HepG2 (cell line): ENCODE results near the gene MAMSTR. TPM values are rescaled to one million over a fixed set of nuclear protein-coding genes. Genes with fewer than 3 reads are reported as not detected.

Source experiments
- ARHGAP35 ChIP-seq: sonication (generic); formaldehyde crosslinking; IDR thresholded peaks from 2 replicates; pipeline ENCODE4 v1.9.0; 2022; ENCODE audit warnings: mild to moderate bottlenecking, inconsistent platforms, moderate library complexity, missing genetic modification reagents, borderline replicate concordance
- ARID2 ChIP-seq: sonication (generic); formaldehyde crosslinking; IDR thresholded peaks from 2 replicates; pipeline ENCODE4 v1.8.1; 2022; ENCODE audit warnings: mild to moderate bottlenecking, missing genetic modification reagents, borderline replicate concordance
- ASH2L ChIP-seq: fragments of 300-600, 200-600 bp; sonication (generic); IDR thresholded peaks from 2 replicates; pipeline ENCODE4 v1.7.0; 2017; ENCODE audit warnings: low read depth, mild to moderate bottlenecking, moderate library complexity, mixed read lengths, low read length; ENCODE audit not compliant: insufficient read length
- DNMT1 ChIP-seq: sonication (generic); formaldehyde crosslinking; IDR thresholded peaks from 2 replicates; pipeline ENCODE4 v1.5.1; 2020; ENCODE audit warnings: mild to moderate bottlenecking, missing genetic modification reagents
- FIP1L1 ChIP-seq: fragments of 200-400 bp; formaldehyde crosslinking; IDR thresholded peaks from 2 replicates; pipeline ENCODE4 v1.6.1; 2018; ENCODE audit warnings: low read depth, mild to moderate bottlenecking, low read length, moderate library complexity, borderline replicate concordance; ENCODE audit not compliant: insufficient read depth
- JARID2 ChIP-seq: sonication (generic); formaldehyde crosslinking; IDR thresholded peaks from 2 replicates; pipeline ENCODE4 v1.8.1; 2023; ENCODE audit warnings: missing genetic modification reagents, inconsistent platforms; ENCODE audit not compliant: insufficient replicate concordance
- MAF1 ChIP-seq: sonication (generic); formaldehyde crosslinking; IDR thresholded peaks from 2 replicates; pipeline ENCODE4 v1.5.0; 2020; ENCODE audit warnings: missing genetic modification reagents, borderline replicate concordance
- MIER2 ChIP-seq: IDR thresholded peaks from 2 replicates; pipeline ENCODE4 v1.6.1; 2016; ENCODE audit warnings: missing biosample characterization, missing genetic modification reagents
- NAIF1 ChIP-seq: sonication (generic); formaldehyde crosslinking; IDR thresholded peaks from 2 replicates; pipeline ENCODE4 v1.5.0; 2020; ENCODE audit warnings: mild to moderate bottlenecking, missing genetic modification reagents, borderline replicate concordance
- NR2F1 ChIP-seq, 2 experiments: fragments of 450-650 bp in 1 of 2; formaldehyde crosslinking in 1 of 2; IDR thresholded peaks; 2 replicates each; pipeline versions ENCODE4 v1.5.0 to v1.6.1; 2016 to 2020; ENCODE audit warnings: mild to moderate bottlenecking in 1 of 2, missing compliant biosample characterization in 1 of 2, missing genetic modification reagents in 1 of 2, moderate library complexity in 1 of 2
- SAP130 ChIP-seq: IDR thresholded peaks from 2 replicates; pipeline ENCODE4 v1.6.1; 2016; ENCODE audit warnings: low read depth
- SOX6 ChIP-seq, 2 experiments: fragments of 450-650 bp in 1 of 2; sonication (generic) in 1 of 2; formaldehyde crosslinking in 1 of 2; IDR thresholded peaks; 2 replicates each; pipeline versions ENCODE4 v1.4.0 to v1.6.1; 2017 to 2020; ENCODE audit warnings: antibody characterized with exemption in 1 of 2, mild to moderate bottlenecking in 1 of 2, missing genetic modification reagents in 1 of 2
- SRSF1 ChIP-seq: fragments of 200-400 bp; formaldehyde crosslinking; optimal IDR thresholded peaks from 2 replicates; pipeline ENCODE3; 2017; ENCODE audit warnings: mild to moderate bottlenecking, low read depth, low read length, moderate library complexity
- TBL1XR1 ChIP-seq: fragments of 150-350 bp; IDR thresholded peaks from 2 replicates; pipeline ENCODE4 v1.6.1; 2014; ENCODE audit warnings: borderline replicate concordance, low read length; ENCODE audit not compliant: partially characterized antibody
- ZBTB42 ChIP-seq: sonication (generic); formaldehyde crosslinking; IDR thresholded peaks from 2 replicates; pipeline ENCODE4 v1.5.0; 2020; ENCODE audit warnings: mild to moderate bottlenecking, missing genetic modification reagents
- ZC3H13 ChIP-seq: sonication (generic); formaldehyde crosslinking; IDR thresholded peaks from 2 replicates; pipeline ENCODE4 v1.8.1; 2023; ENCODE audit warnings: mild to moderate bottlenecking, missing genetic modification reagents, moderate library complexity
- ZMYM3 ChIP-seq: sonication (generic); formaldehyde crosslinking; IDR thresholded peaks from 2 replicates; pipeline ENCODE4 v1.5.1; 2020; ENCODE audit warnings: mild to moderate bottlenecking, missing genetic modification reagents
- ZNF136 ChIP-seq: sonication (generic); formaldehyde crosslinking; IDR thresholded peaks from 2 replicates; pipeline ENCODE4 v1.8.1; 2022; ENCODE audit warnings: low read depth, mild to moderate bottlenecking, moderate library complexity, missing genetic modification reagents
- ZNF143 ChIP-seq: sonication (generic); formaldehyde crosslinking; IDR thresholded peaks from 2 replicates; pipeline ENCODE4 v1.4.0; 2020; ENCODE audit warnings: missing genetic modification reagents
- ZNF333 ChIP-seq: sonication (generic); formaldehyde crosslinking; IDR thresholded peaks from 2 replicates; pipeline ENCODE4 v1.4.0; 2020; ENCODE audit warnings: mild to moderate bottlenecking, missing genetic modification reagents, borderline replicate concordance
- ZNF33A ChIP-seq: sonication (generic); formaldehyde crosslinking; IDR thresholded peaks from 2 replicates; pipeline ENCODE4 v1.5.1; 2020; ENCODE audit warnings: missing genetic modification reagents, mild to moderate bottlenecking, moderate library complexity, borderline replicate concordance
- ZNF367 ChIP-seq: sonication (generic); formaldehyde crosslinking; IDR thresholded peaks from 2 replicates; pipeline ENCODE4 v1.4.0; 2020; ENCODE audit warnings: missing genetic modification reagents, borderline replicate concordance
- ZNF607 ChIP-seq: sonication (generic); formaldehyde crosslinking; IDR thresholded peaks from 2 replicates; pipeline ENCODE4 v1.5.1; 2020; ENCODE audit warnings: missing genetic modification reagents, mild to moderate bottlenecking, borderline replicate concordance
- ZNF713 ChIP-seq: sonication (generic); formaldehyde crosslinking; IDR thresholded peaks from 2 replicates; pipeline ENCODE4 v1.4.0; 2020; ENCODE audit warnings: mild to moderate bottlenecking, missing genetic modification reagents
- ZNF883 ChIP-seq: sonication (generic); formaldehyde crosslinking; IDR thresholded peaks from 2 replicates; pipeline ENCODE4 v1.5.1; 2020; ENCODE audit warnings: mild to moderate bottlenecking, missing genetic modification reagents; ENCODE audit errors: not compliant biosample characterization
- polyA plus RNA-seq, 8 experiments: library from polyadenylated mRNA; depleted of rRNA in 3 of 8; stranded (reverse) in 7 of 8; unstranded in 1 of 8; fragments of >200 nt; fragmentation: Illumina TruSeq in 4 of 8; extraction: Trizol in 4 of 8; gene quantifications; 2 replicates each; pipeline versions ENCODE4 v1.2.1 to v1.2.3, GENCODE V29; 2011 to 2016; ENCODE audit warnings: low read depth in 4 of 8, missing spikeins in 1 of 8, mixed read lengths in 1 of 8; ENCODE audit not compliant: insufficient read depth in 1 of 8
- total RNA-seq, 5 experiments: library from RNA; depleted of rRNA; stranded (reverse); fragments of >200 nt; fragmentation: Illumina TruSeq; extraction: Trizol; gene quantifications; 2 replicates each; pipeline ENCODE4 v1.2.3, GENCODE V29; 2016; ENCODE audit warnings: low read depth in 1 of 5
- TF ChIP-seq, protein P1 (sequence below): sonication (generic); formaldehyde crosslinking; IDR thresholded peaks from 2 replicates; pipeline ENCODE4 v1.4.0; 2020; ENCODE audit warnings: missing genetic modification reagents
- TF ChIP-seq, protein P2 (sequence below): sonication (generic); formaldehyde crosslinking; IDR thresholded peaks from 2 replicates; pipeline ENCODE4 v1.4.0; 2020; ENCODE audit warnings: mild to moderate bottlenecking, missing genetic modification reagents
- TF ChIP-seq, protein P3 (sequence below): sonication (generic); IDR thresholded peaks from 2 replicates; pipeline ENCODE4 v1.6.1; 2016; ENCODE audit warnings: low read depth, borderline replicate concordance

MAMSTR gene
- total and polyA plus RNA-seq, 2 of the 13 experiments (the other 11 are each of a cell fraction or from before 2014, with no cell fraction given): 2.2 to 2.4 TPM

DNA sequence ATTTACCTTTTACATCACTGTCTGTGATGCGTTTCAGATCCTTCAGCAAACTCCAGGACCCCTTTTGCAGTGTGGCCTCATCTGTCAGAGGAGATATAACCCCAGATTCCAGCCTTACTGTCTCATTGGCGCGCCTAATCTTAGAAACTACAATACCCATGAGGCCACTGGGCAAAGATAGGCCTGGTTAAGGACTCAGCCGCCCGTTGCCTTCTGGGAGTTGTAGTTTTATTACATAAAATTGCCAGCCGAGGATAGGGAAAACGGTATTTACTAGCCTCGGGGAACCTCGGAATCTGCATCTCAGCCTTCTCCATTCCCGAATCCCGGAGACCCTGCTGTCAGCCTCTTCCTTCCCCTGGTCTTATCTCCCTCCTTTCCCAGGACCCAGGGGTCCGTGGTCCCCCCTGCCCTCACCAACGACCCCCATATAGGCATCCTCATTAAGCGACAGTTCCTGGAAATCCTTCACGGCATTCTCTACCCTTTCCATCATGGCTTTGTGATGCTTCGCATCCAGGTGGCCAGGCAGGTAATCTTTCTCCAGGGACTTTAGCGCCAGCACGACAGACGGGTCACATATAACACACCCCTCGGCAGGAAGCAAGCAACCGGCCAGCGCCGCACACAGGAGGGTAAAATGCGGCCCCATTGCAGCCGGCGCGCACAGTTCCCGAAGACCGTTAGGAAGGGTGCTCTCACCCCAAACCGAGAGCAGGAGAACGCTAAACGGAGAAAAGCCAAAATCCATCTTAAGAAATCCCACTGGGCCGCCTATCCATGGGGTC is 25.9 kb upstream of the MAMSTR start (continued):
- no peak for TF ChIP-seq SRSF1
- TF ChIP-seq FIP1L1: no peak
- no peak for TF ChIP-seq SOX6 (IDR thresholded peaks at IDR 0.05)
- TF ChIP-seq SOX6 (CRISPR knock-in tag; IDR thresholded peaks at IDR 0.05): no peak
- TF ChIP-seq, protein P1, sequence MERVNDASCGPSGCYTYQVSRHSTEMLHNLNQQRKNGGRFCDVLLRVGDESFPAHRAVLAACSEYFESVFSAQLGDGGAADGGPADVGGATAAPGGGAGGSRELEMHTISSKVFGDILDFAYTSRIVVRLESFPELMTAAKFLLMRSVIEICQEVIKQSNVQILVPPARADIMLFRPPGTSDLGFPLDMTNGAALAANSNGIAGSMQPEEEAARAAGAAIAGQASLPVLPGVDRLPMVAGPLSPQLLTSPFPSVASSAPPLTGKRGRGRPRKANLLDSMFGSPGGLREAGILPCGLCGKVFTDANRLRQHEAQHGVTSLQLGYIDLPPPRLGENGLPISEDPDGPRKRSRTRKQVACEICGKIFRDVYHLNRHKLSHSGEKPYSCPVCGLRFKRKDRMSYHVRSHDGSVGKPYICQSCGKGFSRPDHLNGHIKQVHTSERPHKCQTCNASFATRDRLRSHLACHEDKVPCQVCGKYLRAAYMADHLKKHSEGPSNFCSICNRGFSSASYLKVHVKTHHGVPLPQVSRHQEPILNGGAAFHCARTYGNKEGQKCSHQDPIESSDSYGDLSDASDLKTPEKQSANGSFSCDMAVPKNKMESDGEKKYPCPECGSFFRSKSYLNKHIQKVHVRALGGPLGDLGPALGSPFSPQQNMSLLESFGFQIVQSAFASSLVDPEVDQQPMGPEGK (CRISPR knock-in tag): no peak
- no peak for TF ChIP-seq ZNF713 (CRISPR knock-in tag)
- no peak for TF ChIP-seq MAF1 (CRISPR knock-in tag)
- TF ChIP-seq, protein P2, sequence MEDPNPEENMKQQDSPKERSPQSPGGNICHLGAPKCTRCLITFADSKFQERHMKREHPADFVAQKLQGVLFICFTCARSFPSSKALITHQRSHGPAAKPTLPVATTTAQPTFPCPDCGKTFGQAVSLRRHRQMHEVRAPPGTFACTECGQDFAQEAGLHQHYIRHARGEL (CRISPR knock-in tag): no peak
- no peak for TF ChIP-seq JARID2
- TF ChIP-seq ZNF607 (CRISPR knock-in tag): no peak
- no peak for TF ChIP-seq MIER2 (CRISPR knock-in tag)
- peak; percentile 98 for TF ChIP-seq ZNF143
- no peak for TF ChIP-seq NR2F1 (CRISPR knock-in tag; IDR thresholded peaks at IDR 0.05)
- no peak for TF ChIP-seq ZNF33A (CRISPR knock-in tag)
- TF ChIP-seq ARHGAP35 (CRISPR knock-in tag): no peak
- TF ChIP-seq ZNF333 (CRISPR knock-in tag): no peak
- peak; percentile 74 for TF ChIP-seq TBL1XR1
- TF ChIP-seq ZNF136 (CRISPR knock-in tag): no peak
- TF ChIP-seq, protein P3, sequence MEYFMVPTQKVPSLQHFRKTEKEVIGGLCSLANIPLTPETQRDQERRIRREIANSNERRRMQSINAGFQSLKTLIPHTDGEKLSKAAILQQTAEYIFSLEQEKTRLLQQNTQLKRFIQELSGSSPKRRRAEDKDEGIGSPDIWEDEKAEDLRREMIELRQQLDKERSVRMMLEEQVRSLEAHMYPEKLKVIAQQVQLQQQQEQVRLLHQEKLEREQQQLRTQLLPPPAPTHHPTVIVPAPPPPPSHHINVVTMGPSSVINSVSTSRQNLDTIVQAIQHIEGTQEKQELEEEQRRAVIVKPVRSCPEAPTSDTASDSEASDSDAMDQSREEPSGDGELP: no peak
- no peak for TF ChIP-seq ZNF883 (CRISPR knock-in tag)
- TF ChIP-seq ZMYM3 (CRISPR knock-in tag): no peak
- no peak for TF ChIP-seq ZBTB42
- no peak for TF ChIP-seq DNMT1 (CRISPR knock-in tag)
- TF ChIP-seq ZNF367 (CRISPR knock-in tag): no peak
- no peak for TF ChIP-seq ZC3H13
- TF ChIP-seq SAP130 (CRISPR knock-in tag): peak; percentile 23; the same call in 1 of the 2 replicates
- TF ChIP-seq NAIF1 (CRISPR knock-in tag): no peak
- no peak for TF ChIP-seq ARID2 (CRISPR knock-in tag)
- no peak for TF ChIP-seq ASH2L
